Measurements from ENCODE around the gene KCNH4.

DNA sequence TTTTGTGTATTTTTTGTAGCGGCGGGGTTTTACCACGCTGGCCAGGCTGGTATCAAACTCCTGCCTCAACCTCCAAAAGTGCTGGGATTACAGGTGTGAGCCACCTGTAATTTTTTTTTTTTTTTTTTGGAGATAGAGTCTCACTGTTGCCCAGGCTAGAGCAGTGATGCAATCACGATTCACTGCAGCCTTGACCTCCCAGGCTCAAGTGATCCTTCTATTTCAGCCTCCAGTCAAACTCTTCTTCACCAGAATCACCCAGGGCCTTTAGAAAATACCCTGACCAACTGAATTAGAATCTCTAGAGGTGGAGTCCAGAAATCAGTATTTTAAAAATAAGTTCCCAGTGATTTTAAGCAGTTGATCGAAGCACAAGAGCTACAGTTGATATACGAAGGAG, 45.8 kb downstream of the KCNH4 start:
- TF ChIP-seq, protein P1, sequence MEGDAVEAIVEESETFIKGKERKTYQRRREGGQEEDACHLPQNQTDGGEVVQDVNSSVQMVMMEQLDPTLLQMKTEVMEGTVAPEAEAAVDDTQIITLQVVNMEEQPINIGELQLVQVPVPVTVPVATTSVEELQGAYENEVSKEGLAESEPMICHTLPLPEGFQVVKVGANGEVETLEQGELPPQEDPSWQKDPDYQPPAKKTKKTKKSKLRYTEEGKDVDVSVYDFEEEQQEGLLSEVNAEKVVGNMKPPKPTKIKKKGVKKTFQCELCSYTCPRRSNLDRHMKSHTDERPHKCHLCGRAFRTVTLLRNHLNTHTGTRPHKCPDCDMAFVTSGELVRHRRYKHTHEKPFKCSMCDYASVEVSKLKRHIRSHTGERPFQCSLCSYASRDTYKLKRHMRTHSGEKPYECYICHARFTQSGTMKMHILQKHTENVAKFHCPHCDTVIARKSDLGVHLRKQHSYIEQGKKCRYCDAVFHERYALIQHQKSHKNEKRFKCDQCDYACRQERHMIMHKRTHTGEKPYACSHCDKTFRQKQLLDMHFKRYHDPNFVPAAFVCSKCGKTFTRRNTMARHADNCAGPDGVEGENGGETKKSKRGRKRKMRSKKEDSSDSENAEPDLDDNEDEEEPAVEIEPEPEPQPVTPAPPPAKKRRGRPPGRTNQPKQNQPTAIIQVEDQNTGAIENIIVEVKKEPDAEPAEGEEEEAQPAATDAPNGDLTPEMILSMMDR (IDR thresholded peaks at IDR 0.05; ENCODE audit: low read depth, low read length, missing input control): no peak
- TF ChIP-seq YY1 (IDR thresholded peaks at IDR 0.05) (no peak), EGR1 (IDR thresholded peaks at IDR 0.05; ENCODE audit: low read depth in 2 of 2) (no peak), TAF1 (conservative IDR thresholded peaks at IDR 0.05) (no peak), SP1 (IDR thresholded peaks at IDR 0.05) (no peak), HNF4G (IDR thresholded peaks at IDR 0.05) (no peak), GABPA (IDR thresholded peaks at IDR 0.05 in 1 of 2, conservative IDR thresholded peaks at IDR 0.05 in 1 of 2) (no peak), HNF4A (conservative IDR thresholded peaks at IDR 0.05) (no peak), FOXA1 (IDR thresholded peaks at IDR 0.05) (no peak), RAD21 (IDR thresholded peaks at IDR 0.05) (no peak)
- TF ChIP-seq, protein P2, sequence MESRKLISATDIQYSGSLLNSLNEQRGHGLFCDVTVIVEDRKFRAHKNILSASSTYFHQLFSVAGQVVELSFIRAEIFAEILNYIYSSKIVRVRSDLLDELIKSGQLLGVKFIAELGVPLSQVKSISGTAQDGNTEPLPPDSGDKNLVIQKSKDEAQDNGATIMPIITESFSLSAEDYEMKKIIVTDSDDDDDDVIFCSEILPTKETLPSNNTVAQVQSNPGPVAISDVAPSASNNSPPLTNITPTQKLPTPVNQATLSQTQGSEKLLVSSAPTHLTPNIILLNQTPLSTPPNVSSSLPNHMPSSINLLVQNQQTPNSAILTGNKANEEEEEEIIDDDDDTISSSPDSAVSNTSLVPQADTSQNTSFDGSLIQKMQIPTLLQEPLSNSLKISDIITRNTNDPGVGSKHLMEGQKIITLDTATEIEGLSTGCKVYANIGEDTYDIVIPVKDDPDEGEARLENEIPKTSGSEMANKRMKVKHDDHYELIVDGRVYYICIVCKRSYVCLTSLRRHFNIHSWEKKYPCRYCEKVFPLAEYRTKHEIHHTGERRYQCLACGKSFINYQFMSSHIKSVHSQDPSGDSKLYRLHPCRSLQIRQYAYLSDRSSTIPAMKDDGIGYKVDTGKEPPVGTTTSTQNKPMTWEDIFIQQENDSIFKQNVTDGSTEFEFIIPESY (IDR thresholded peaks at IDR 0.05): no peak
- TF ChIP-seq, protein P3, sequence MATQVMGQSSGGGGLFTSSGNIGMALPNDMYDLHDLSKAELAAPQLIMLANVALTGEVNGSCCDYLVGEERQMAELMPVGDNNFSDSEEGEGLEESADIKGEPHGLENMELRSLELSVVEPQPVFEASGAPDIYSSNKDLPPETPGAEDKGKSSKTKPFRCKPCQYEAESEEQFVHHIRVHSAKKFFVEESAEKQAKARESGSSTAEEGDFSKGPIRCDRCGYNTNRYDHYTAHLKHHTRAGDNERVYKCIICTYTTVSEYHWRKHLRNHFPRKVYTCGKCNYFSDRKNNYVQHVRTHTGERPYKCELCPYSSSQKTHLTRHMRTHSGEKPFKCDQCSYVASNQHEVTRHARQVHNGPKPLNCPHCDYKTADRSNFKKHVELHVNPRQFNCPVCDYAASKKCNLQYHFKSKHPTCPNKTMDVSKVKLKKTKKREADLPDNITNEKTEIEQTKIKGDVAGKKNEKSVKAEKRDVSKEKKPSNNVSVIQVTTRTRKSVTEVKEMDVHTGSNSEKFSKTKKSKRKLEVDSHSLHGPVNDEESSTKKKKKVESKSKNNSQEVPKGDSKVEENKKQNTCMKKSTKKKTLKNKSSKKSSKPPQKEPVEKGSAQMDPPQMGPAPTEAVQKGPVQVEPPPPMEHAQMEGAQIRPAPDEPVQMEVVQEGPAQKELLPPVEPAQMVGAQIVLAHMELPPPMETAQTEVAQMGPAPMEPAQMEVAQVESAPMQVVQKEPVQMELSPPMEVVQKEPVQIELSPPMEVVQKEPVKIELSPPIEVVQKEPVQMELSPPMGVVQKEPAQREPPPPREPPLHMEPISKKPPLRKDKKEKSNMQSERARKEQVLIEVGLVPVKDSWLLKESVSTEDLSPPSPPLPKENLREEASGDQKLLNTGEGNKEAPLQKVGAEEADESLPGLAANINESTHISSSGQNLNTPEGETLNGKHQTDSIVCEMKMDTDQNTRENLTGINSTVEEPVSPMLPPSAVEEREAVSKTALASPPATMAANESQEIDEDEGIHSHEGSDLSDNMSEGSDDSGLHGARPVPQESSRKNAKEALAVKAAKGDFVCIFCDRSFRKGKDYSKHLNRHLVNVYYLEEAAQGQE (IDR thresholded peaks at IDR 0.05): no peak
- TF ChIP-seq, protein P4, sequence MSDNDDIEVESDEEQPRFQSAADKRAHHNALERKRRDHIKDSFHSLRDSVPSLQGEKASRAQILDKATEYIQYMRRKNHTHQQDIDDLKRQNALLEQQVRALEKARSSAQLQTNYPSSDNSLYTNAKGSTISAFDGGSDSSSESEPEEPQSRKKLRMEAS (IDR thresholded peaks at IDR 0.05): no peak
